Hepatocyte (in vitro differentiated cells): ENCODE results near the gene NR2F1-AS1. TPM values are rescaled to one million over a fixed set of nuclear protein-coding genes. Genes with fewer than 3 reads are reported as not detected.

Experiments used
- DNase-seq: peaks from one replicate; pipeline ENCODE4 v3.0.0-alpha.2; 2016; ENCODE audit warnings: low spot score
- H2AFZ ChIP-seq: fragments of 200-600 bp; sonication (generic); 2 replicates; pipeline ENCODE4 v1.6.0; 2016; ENCODE audit warnings: antibody characterized with exemption, mild to moderate bottlenecking
- H3K27ac ChIP-seq: fragments of 200-600 bp; sonication (generic); 2 replicates; pipeline ENCODE4 v1.5.1; 2016; ENCODE audit warnings: mild to moderate bottlenecking
- H3K27me3 ChIP-seq: fragments of 200-600 bp; sonication (generic); 2 replicates; pipeline ENCODE4 v1.6.1; 2016
- H3K36me3 ChIP-seq: fragments of 200-600 bp; sonication (generic); replicated peaks from 2 replicates; pipeline ENCODE4 v1.5.1; 2016; ENCODE audit warnings: low read depth; ENCODE audit not compliant: insufficient read depth
- H3K4me1 ChIP-seq: fragments of 200-600 bp; sonication (generic); 2 replicates; pipeline ENCODE4 v1.5.1; 2016; ENCODE audit warnings: mild to moderate bottlenecking, moderate library complexity; ENCODE audit not compliant: insufficient read depth
- H3K4me2 ChIP-seq: fragments of 200-600 bp; sonication (generic); 2 replicates; pipeline ENCODE4 v1.6.0; 2016
- H3K4me3 ChIP-seq: fragments of 200-600 bp; sonication (generic); 2 replicates; pipeline ENCODE4 v1.5.1; 2016; ENCODE audit warnings: mild to moderate bottlenecking
- H3K79me2 ChIP-seq: fragments of 200-600 bp; sonication (generic); 2 replicates; pipeline ENCODE4 v1.6.0; 2017; ENCODE audit warnings: mild to moderate bottlenecking
- H3K9me2 ChIP-seq: fragments of 200-600 bp; sonication (generic); replicated peaks from 2 replicates; pipeline ENCODE4 v1.6.0; 2017; ENCODE audit warnings: mild to moderate bottlenecking; ENCODE audit not compliant: insufficient read depth
- H3K9me3 ChIP-seq: fragments of 200-600 bp; sonication (generic); 2 replicates; pipeline ENCODE4 v1.5.1; 2016; ENCODE audit warnings: low read depth, mild to moderate bottlenecking
- H4K20me1 ChIP-seq: fragments of 200-600 bp; sonication (generic); 2 replicates; pipeline ENCODE4 v1.6.0; 2016; ENCODE audit warnings: mild to moderate bottlenecking; ENCODE audit not compliant: insufficient read depth, poor library complexity, severe bottlenecking
- CTCF ChIP-seq: fragments of 200-600 bp; sonication (generic); IDR thresholded peaks from 2 replicates; pipeline ENCODE4 v1.5.1; 2016; ENCODE audit warnings: antibody characterized with exemption, mild to moderate bottlenecking; ENCODE audit not compliant: poor library complexity
- EZH2 ChIP-seq: fragments of 200-600 bp; sonication (generic); IDR thresholded peaks from 2 replicates; pipeline ENCODE4 v1.6.1; 2016; ENCODE audit warnings: antibody characterized with exemption, mild to moderate bottlenecking, borderline replicate concordance
- EZH2phosphoT487 ChIP-seq: fragments of 200-600 bp; sonication (generic); IDR thresholded peaks from one replicate; pipeline ENCODE4 v1.6.1; 2018; ENCODE audit warnings: antibody characterized with exemption, mild to moderate bottlenecking, low read depth, moderate library complexity; ENCODE audit not compliant: unreplicated experiment, severe bottlenecking
- WGBS: methylation state at CpG from one replicate; pipeline ENCODE4 v1.1.6; 2016; ENCODE audit warnings: low lambda C conversion rate; ENCODE audit errors: missing lambda C conversion rate; 5-methylcytosine and 5-hydroxymethylcytosine counted together
- polyA plus RNA-seq: library from polyadenylated mRNA; unstranded; fragments of >200 nt; fragmentation: Nextera tagmentation; extraction: Ambion mirVana; gene quantifications from 2 replicates; pipeline ENCODE4 v1.2.1, GENCODE V29; 2016
- total RNA-seq: library from RNA; depleted of rRNA; stranded (reverse); fragments of >200 nt; gene quantifications from 2 replicates; pipeline ENCODE4 v1.2.3, GENCODE V29; 2014

NR2F1-AS1 gene
- total and polyA plus RNA-seq, 2 experiments from 2014 or later: 8.4 to 8.6 TPM

DNA sequence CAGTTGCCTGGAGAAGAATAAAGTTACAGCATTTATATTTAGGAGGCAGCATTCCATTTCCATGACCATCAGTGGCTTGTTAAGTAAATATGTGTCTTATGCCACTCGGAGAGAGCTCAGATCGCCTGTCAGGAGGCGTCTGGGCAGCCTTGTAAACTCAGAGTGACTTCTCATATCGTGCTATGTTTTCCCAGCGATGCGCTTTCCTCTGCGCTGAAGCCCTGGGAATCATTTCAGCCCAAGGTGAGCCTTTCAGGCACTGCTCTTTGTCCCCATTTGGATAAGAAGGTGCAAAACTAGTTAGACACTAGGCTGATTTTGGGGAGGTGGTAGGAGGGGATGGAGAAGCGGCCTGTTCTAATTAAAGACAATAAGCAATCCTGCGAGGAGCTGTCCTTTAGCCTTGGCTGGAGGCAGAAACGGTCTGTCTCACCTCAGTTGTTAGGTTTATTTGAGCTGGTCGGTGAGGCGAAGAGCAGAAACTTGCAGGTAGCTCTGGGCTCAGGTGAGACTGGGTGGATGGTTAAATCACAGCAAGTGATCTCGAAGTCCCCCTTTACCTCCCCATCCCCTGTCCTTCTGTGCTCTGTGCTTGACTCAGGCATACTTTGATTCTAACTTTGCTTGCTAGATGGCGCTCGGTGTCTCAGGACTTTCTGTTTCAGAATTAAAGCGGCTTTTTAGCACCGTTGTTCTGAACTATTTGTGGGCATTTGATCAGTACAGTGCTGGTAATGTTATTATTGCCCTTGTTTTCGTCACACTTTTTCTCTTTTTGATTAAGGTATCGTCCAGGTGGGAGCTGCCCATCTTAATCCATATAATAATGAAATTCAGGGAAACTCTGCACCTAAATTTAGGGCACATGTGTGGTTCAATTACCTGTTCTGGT is 26.6 kb upstream of the NR2F1-AS1 start:
- Histone ChIP-seq H3K27me3 (peaks cover 97% of the 10 kb centered on the region), H4K20me1 (no peaks in the 10 kb centered on the region), H3K27ac (no peak overlapping the region), H3K9me3 (no peaks in the 10 kb centered on the region), H3K4me2 (peak overlapping the region; percentile 28), H3K36me3 (no peaks in the 10 kb centered on the region), H3K9me2 (no peaks in the 10 kb centered on the region), H3K79me2 (no peaks in the 10 kb centered on the region), H3K4me1 (peaks cover 13% of the 10 kb centered on the region), H3K4me3 (no peak overlapping the region), H2AFZ (no peak overlapping the region)
- WGBS: 3% methylated on average over 19 of the region's 19 CpGs
- peak; percentile 65 for DNase-seq
- TF ChIP-seq EZH2phosphoT487 (peak; percentile 13), EZH2 (no peak), CTCF (peak; percentile 66)

GRCh38 chr5:93606382-93606752 is 25.3 kb upstream of the NR2F1-AS1 start:
- Histone ChIP-seq H3K4me3 (no peak overlapping the region), H3K27me3 (peaks cover 99% of the 10 kb centered on the region), H3K36me3 (no peaks in the 10 kb centered on the region), H4K20me1 (no peaks in the 10 kb centered on the region), H3K9me2 (no peaks in the 10 kb centered on the region), H3K9me3 (no peaks in the 10 kb centered on the region), H3K79me2 (no peaks in the 10 kb centered on the region), H3K4me1 (peaks cover 5% of the 10 kb centered on the region), H3K4me2 (no peak overlapping the region), H2AFZ (no peak overlapping the region), H3K27ac (no peak overlapping the region)
- TF ChIP-seq CTCF: no peak
- peak; percentile 8 for TF ChIP-seq EZH2
- peak; percentile 10 for TF ChIP-seq EZH2phosphoT487
- DNase-seq: no peak

DNA sequence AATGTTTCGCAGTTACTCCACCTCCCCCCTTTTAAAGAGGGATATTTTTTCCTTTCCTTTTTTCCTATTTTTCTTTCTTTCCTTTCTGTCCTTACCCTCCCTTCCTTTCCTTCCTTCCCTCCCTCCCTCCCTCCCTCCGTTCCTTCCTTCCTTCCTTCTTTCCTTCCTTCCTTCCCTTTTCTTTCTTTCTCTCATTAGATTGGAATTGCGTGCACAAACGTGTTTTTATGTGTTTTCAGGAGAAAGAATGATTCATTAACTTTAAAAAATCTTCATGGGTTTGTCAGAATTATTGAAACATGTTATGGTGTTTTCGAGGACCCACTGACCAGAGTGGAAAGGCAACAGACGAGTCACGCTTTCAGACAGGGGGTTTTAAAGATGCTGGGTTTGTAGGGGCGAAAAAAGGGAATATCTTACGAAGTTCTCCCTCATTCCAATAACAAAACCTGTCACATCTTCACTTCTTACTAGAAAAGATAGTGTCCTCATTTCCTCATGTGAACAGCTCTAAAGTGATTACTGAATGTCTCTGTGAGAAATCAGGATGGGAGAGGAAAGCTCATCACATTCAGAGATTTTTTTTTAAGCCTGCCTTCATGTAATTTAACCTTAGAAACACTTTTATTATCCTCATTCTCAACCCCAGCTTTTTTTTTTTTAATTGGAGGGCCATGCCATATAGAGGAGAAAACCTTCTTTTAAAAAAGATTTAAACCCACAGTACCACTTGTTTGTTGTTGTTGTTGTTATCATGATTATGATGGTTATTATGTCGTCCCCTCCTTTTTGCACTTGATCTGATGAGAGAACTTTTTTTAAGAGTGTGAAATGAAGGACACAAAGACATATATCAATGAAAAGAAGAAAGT is 23.9 kb upstream of the NR2F1-AS1 start:
- Histone ChIP-seq H2AFZ (no peak overlapping the region), H3K27me3 (peaks cover 99% of the 10 kb centered on the region), H3K4me2 (peak overlapping the region; percentile 71), H3K79me2 (no peaks in the 10 kb centered on the region), H3K4me3 (no peak overlapping the region), H4K20me1 (no peaks in the 10 kb centered on the region), H3K9me2 (no peaks in the 10 kb centered on the region), H3K36me3 (no peaks in the 10 kb centered on the region), H3K27ac (no peak overlapping the region), H3K9me3 (no peaks in the 10 kb centered on the region), H3K4me1 (peaks cover 5% of the 10 kb centered on the region)
- TF ChIP-seq CTCF (no peak), EZH2phosphoT487 (peak; percentile 42)
- no peak for DNase-seq
- WGBS: 20% methylated on average over 9 of the region's 10 CpGs
